Nephron progenitor cell (in vitro differentiated cells): ENCODE data around the gene KCNQ1.

ENCODE experiments used
- DNase-seq: peaks from one replicate; pipeline ENCODE4 v3.0.0; 2021
- H3K27ac Mint-ChIP-seq: 2 replicates; pipeline ENCODE4 v1.8.0; 2021; ENCODE audit warnings: mild to moderate bottlenecking, moderate library complexity, mixed read lengths
- H3K27me3 Mint-ChIP-seq: 2 replicates; pipeline ENCODE4 v1.8.0; 2021; ENCODE audit warnings: mild to moderate bottlenecking, low read depth, mixed read lengths; ENCODE audit not compliant: poor library complexity
- H3K36me3 Mint-ChIP-seq: 2 replicates; pipeline ENCODE4 v1.8.0; 2021; ENCODE audit warnings: low read depth, mixed read lengths
- H3K4me1 Mint-ChIP-seq: 2 replicates; pipeline ENCODE4 v1.8.0; 2021; ENCODE audit warnings: mixed read lengths
- H3K4me3 Mint-ChIP-seq: 2 replicates; pipeline ENCODE4 v1.8.0; 2021; ENCODE audit warnings: mild to moderate bottlenecking, moderate library complexity, mixed read lengths
- H3K9me3 Mint-ChIP-seq: 2 replicates; pipeline ENCODE4 v1.8.0; 2021; ENCODE audit warnings: mild to moderate bottlenecking, moderate library complexity, mixed read lengths
- TF ChIP-seq, protein P1 (sequence below): fragments of 200-600 bp; sonication (generic); IDR thresholded peaks from 2 replicates; pipeline ENCODE4 v1.5.0; 2021; ENCODE audit warnings: antibody characterized with exemption

The KCNQ1 gene

DNA sequence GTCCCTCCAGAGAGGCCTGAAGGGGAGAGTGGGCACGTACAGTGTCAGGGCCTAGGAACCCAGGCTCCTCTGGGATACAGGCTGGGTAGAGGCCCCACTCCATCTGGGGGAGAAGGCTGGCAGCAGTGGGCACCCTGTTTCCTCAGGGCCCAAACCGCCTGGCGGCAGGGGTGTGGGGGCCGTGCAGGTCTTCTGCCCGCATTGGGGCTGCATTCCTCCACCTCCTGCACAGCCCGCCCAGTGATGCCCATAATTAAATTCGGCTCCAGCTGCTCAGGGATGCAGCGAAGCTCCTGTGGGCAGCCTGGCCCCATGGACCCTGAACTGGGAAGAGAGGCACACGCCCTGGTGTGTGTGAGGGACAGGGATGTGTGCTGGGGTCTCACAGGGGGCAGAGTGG is 219.6 kb downstream of the KCNQ1 start:
- Mint-ChIP-seq H3K9me3 (peaks cover 72% of the 10 kb centered on the region), H3K4me1 (peaks cover 5% of the 10 kb centered on the region), H3K27ac (no peak overlapping the region), H3K36me3 (peaks cover 99% of the 10 kb centered on the region), H3K27me3 (peaks cover 4% of the 10 kb centered on the region), H3K4me3 (no peak overlapping the region)
- DNase-seq, result no peak
- TF ChIP-seq, protein P1, sequence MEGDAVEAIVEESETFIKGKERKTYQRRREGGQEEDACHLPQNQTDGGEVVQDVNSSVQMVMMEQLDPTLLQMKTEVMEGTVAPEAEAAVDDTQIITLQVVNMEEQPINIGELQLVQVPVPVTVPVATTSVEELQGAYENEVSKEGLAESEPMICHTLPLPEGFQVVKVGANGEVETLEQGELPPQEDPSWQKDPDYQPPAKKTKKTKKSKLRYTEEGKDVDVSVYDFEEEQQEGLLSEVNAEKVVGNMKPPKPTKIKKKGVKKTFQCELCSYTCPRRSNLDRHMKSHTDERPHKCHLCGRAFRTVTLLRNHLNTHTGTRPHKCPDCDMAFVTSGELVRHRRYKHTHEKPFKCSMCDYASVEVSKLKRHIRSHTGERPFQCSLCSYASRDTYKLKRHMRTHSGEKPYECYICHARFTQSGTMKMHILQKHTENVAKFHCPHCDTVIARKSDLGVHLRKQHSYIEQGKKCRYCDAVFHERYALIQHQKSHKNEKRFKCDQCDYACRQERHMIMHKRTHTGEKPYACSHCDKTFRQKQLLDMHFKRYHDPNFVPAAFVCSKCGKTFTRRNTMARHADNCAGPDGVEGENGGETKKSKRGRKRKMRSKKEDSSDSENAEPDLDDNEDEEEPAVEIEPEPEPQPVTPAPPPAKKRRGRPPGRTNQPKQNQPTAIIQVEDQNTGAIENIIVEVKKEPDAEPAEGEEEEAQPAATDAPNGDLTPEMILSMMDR, result no peak

DNA sequence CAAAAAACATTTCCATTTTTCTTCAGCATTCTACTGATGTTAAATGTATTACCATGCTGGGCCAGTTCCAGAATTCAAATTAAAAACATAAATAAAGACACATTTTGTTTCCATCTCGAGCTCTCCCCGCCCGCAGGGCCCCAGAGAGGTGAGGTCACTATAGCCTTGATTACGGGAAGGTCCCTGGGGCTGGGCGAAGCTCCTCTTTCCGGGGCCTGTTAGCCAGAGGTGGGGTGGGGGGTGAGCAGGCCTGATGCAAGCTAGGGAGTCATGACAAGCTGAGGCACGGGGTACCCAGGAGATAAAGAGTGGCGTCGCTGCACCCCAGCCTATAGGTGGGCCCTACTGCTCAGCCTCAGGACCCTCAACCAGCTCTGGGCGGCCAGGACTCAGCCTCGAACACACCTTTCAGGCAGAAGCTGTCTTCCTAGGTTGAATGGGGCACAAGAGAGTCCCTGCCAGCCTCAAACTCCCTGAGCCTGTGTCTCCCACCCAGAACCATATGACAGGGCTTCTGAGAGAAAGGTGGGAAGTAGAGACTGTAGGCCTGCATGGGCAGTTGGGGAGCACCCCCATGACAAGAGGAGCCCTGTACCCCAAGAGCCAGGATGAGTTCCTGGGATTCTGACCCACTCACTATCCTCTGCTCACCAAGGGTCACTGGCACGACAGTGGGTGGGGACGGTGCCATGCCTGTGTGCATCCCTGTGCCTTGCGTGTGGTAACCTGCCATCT is 220.2 kb downstream of the KCNQ1 start:
- H3K27me3 Mint-ChIP-seq, result peaks cover 4% of the 10 kb centered on the region
- H3K9me3 Mint-ChIP-seq, result peaks cover 68% of the 10 kb centered on the region
- DNase-seq, result no peak
- no peak overlapping the region for H3K27ac Mint-ChIP-seq
- TF ChIP-seq, protein P1, result no peak
- peaks cover 99% of the 10 kb centered on the region for H3K36me3 Mint-ChIP-seq
- H3K4me3 Mint-ChIP-seq, result no peak overlapping the region
- peaks cover 5% of the 10 kb centered on the region for H3K4me1 Mint-ChIP-seq

DNA sequence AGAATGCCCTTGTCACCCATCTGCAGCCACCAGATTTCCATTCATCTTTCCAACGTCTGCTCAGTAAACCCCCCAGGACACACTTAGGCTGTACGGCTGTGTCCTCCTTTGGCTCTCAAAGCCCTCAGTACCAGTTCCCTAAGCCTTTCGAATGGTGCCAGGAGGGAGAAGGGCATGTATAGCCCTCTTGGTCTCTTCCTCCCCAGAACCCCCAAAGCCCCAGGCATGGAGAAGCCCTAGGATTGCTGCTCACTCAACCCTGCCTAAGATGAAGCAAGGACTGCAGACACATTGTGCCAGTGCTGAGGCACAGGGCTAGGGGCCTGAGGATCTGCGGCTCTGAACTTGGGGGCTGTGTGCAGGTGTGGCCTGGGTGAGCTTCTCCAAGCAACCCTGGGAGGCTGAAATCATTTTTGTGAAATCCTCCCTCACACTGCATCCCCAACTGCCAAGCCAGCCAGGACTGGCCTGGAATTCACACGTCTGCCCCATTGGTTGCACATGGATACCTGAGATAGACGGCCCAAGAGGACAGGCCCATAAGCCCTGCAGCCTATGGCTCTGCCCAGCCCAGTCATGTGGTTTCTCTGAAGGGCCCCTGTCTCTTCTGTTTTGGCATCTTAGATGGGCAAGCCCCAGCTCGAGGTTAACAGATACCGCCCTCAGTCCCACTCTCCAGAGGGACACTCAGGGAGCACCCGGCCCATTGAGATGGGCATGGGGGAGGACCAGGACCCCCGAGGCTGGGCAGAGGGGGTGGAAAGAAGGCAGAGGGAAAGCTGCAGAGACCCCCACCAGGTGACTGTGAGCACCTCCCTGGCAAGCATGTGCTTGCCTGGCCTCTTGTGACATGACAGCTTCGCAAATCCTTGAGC is 221.0 kb downstream of the KCNQ1 start:
- no peak for DNase-seq
- Mint-ChIP-seq H3K9me3 (peaks cover 64% of the 10 kb centered on the region), H3K27me3 (peaks cover 4% of the 10 kb centered on the region), H3K27ac (no peak overlapping the region), H3K36me3 (peaks cover 99% of the 10 kb centered on the region), H3K4me1 (peaks cover 5% of the 10 kb centered on the region), H3K4me3 (no peak overlapping the region)
- TF ChIP-seq, protein P1, result no peak

DNA sequence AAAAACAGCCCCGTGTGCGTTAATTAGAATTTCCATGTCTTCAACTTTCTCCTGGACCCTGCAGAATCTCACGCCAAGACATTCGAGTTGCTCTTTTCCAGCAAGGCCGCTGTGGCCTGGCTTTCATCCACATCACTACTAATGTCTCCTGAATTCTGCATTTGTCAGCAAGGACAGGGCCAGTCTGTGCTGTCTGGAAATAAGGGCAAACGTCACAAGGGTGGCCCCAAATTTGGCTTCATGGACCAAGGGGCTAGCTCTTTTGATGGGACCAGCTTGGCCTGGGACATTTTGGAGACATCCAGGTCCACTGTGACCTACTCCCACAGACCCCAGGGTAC is 221.6 kb downstream of the KCNQ1 start:
- Mint-ChIP-seq H3K27ac (no peak overlapping the region), H3K4me3 (no peak overlapping the region), H3K36me3 (peaks cover 99% of the 10 kb centered on the region), H3K9me3 (peaks cover 58% of the 10 kb centered on the region), H3K27me3 (peaks cover 4% of the 10 kb centered on the region), H3K4me1 (peaks cover 5% of the 10 kb centered on the region)
- TF ChIP-seq, protein P1, result no peak
- DNase-seq, result no peak

DNA sequence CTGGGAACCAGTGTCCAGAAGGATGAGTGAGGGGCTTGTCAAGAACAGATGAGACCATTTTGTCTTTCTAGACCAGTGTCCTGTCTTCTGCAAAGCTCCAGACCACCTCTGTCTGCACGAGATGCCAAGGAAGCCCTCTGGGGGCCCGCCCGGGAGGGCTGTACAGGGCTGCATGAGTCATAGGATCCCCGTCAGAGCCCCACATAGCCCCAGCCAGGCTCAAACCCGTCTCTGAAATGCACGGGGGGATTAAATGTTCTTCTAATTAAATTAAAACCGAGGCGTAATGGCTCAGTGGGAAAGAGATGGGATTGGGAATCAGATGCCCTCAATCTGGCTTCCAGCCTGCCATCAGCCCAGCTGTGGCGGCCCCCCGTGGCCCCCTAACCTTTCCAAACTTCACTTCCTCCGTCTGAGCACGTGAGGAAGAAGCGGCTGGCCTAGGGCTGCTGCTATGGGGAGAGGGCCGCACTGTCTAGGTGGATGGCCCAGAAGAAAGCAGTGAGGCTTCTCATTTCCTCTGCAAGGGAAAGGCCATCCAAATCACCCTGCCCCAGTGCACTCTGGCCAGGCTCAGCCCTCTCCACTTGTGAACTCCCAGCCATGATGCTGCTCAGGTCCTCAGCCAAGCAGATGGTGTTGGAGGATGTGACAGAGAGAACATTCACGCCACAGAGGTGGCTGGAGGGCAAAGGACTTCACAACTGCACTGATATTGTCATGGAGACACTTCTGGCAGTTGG is 222.2 kb downstream of the KCNQ1 start:
- H3K36me3 Mint-ChIP-seq, result peaks cover 96% of the 10 kb centered on the region

More for the DNA sequence above, 222.2 kb downstream of the KCNQ1 start:
- no peak for DNase-seq
- Mint-ChIP-seq H3K4me1 (peaks cover 5% of the 10 kb centered on the region), H3K27me3 (peaks cover 2% of the 10 kb centered on the region), H3K4me3 (no peak overlapping the region), H3K27ac (no peak overlapping the region), H3K9me3 (peaks cover 53% of the 10 kb centered on the region)
- TF ChIP-seq, protein P1, result no peak
